ENCODE data around the gene CDK5R1.

DNA sequence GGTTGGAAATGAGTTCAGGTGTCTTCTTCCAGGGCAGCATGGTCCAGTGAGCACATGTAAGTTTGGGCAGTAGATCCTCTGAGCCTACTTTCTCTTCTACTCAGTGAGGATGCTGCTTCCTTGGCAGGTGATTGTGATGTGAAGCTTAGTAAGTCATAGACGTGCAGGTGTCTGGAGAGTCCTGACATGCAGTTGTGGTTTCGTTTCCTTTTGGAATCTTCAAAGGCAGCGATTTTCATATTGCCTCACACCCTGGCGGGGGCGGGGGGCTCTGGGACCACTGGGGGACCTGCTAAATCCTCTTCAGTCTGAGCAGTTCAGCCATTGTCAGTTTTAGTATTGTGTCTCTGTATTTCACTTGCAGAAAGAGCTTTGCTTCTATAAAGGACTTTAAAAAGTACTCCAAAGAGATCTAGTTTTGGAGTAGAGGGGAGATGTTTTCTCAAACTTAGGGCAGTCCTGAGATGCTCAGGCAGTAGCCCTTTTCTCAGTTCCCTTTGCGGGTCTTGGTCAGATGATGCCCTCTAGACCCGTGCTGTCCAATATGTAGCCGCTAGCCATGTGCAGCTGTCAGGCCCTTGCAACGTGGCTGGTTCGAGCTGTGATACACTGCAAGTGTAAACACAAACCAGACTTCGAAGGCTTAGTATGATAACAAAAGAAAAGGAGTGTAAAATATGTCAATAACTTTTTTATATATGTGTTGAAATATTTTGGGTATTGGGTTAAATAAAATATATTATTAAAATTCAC is 4.0 kb upstream of the CDK5R1 start:
- TF ChIP-seq, protein P1, sequence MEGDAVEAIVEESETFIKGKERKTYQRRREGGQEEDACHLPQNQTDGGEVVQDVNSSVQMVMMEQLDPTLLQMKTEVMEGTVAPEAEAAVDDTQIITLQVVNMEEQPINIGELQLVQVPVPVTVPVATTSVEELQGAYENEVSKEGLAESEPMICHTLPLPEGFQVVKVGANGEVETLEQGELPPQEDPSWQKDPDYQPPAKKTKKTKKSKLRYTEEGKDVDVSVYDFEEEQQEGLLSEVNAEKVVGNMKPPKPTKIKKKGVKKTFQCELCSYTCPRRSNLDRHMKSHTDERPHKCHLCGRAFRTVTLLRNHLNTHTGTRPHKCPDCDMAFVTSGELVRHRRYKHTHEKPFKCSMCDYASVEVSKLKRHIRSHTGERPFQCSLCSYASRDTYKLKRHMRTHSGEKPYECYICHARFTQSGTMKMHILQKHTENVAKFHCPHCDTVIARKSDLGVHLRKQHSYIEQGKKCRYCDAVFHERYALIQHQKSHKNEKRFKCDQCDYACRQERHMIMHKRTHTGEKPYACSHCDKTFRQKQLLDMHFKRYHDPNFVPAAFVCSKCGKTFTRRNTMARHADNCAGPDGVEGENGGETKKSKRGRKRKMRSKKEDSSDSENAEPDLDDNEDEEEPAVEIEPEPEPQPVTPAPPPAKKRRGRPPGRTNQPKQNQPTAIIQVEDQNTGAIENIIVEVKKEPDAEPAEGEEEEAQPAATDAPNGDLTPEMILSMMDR (conservative IDR thresholded peaks at IDR 0.05 in 1 of 2, IDR thresholded peaks at IDR 0.05 in 1 of 2; ENCODE audit: low read depth in 1 of 2, low read length in 2 of 2), result no peak
- no peak for TF ChIP-seq EZH2 (IDR thresholded peaks at IDR 0.05; ENCODE audit: low read length, missing control alignments)

All from fibroblast of lung (primary cell).